Measurements from ENCODE around the gene KIF16B.

DNA sequence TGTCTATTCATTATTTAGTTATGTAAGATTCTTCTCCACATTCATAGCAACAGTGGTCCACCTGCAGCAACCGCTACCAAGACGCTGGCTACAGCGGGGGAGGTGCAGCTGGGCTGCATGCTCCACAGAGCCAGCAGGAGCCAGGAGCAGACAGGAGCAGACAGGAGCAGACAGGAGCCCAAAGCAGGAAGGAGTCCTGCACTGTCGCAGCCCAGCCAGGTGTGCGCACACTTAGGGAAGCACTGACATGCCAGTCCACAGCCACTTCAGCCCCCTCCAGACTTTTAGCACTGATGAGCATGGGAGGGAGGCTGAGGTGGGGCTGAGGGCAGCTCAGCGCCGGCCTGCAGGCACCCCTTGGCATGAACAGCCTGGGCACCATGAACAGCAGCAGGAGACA lies 19.6 kb downstream of the KIF16B start:
- TF ChIP-seq CTCF (conservative IDR thresholded peaks at IDR 0.05 in 1 of 2, IDR thresholded peaks at IDR 0.05 in 1 of 2; ENCODE audit: extremely low read depth in 1 of 2, insufficient read depth in 1 of 2, low read depth in 1 of 2, low read length in 2 of 2) (no peak), EZH2 (IDR thresholded peaks at IDR 0.05; ENCODE audit: borderline replicate concordance, low read length) (no peak)

Data from mammary epithelial cell (primary cell).